ENCODE data around the gene BLOC1S3.
"Not testable (repeated sequence)": the region's sequence is repeated elsewhere in the genome, so short reads cannot be mapped to it uniquely, and the experiment has no call there.

BLOC1S3 gene

GRCh38 chr19:45186509-45187334 lies 8.1 kb downstream of the BLOC1S3 start:
- no peak for DNase-seq

GRCh38 chr19:45187421-45188100 lies 9.0 kb downstream of the BLOC1S3 start:
- no peak for DNase-seq

GRCh38 chr19:45189971-45190370 lies 11.4 kb downstream of the BLOC1S3 start:
- no peak for DNase-seq

GRCh38 chr19:45191375-45191774 lies 12.8 kb downstream of the BLOC1S3 start:
- DNase-seq: no peak

- no peak for DNase-seq
These were observed 17.2 kb downstream of the BLOC1S3 start for GRCh38 chr19:45195764-45196163.

- no peak for DNase-seq
These were observed 22.0 kb downstream of the BLOC1S3 start for GRCh38 chr19:45200568-45200967.

GRCh38 chr19:45202637-45203036 lies 24.1 kb downstream of the BLOC1S3 start:
- DNase-seq: no peak

- DNase-seq: no peak
These were observed 27.2 kb downstream of the BLOC1S3 start for GRCh38 chr19:45205810-45206209.

GRCh38 chr19:45206328-45206727 lies 27.7 kb downstream of the BLOC1S3 start:
- DNase-seq: no peak

- no peak for DNase-seq
These were observed 33.3 kb downstream of the BLOC1S3 start for GRCh38 chr19:45211751-45212381.

GRCh38 chr19:45213031-45213430 lies 34.4 kb downstream of the BLOC1S3 start:
- DNase-seq: no peak

GRCh38 chr19:45215391-45216191 lies 37.0 kb downstream of the BLOC1S3 start:
- no peak for DNase-seq

- no peak for DNase-seq
These were observed 38.1 kb downstream of the BLOC1S3 start for GRCh38 chr19:45216667-45217066.

GRCh38 chr19:45217193-45217956 lies 38.8 kb downstream of the BLOC1S3 start:
- no peak for DNase-seq

- no peak for DNase-seq
These were observed 39.4 kb downstream of the BLOC1S3 start for GRCh38 chr19:45217957-45218334.

GRCh38 chr19:45218426-45218825 lies 39.8 kb downstream of the BLOC1S3 start:
- no peak for DNase-seq

GRCh38 chr19:45218911-45219743 lies 40.5 kb downstream of the BLOC1S3 start:
- DNase-seq: no peak

GRCh38 chr19:45222724-45223123 lies 44.1 kb downstream of the BLOC1S3 start:
- no peak for DNase-seq

GRCh38 chr19:45223879-45224278 lies 45.3 kb downstream of the BLOC1S3 start:
- DNase-seq: no peak

GRCh38 chr19:45224645-45225044 lies 46.1 kb downstream of the BLOC1S3 start:
- no peak for DNase-seq

- not testable (repeated sequence) for DNase-seq
These were observed 50.5 kb downstream of the BLOC1S3 start for GRCh38 chr19:45229056-45229455.
